ENCODE results near the gene TCEAL4. TPM values are rescaled to one million over a fixed set of nuclear protein-coding genes. Genes with fewer than 3 reads are reported as not detected.
A peak's percentile ranks its signal among the peaks of the same experiment; 100 is the strongest.

The TCEAL4 gene
- total RNA-seq, 1 donor from 2014 or later, result 62.0 TPM

- no peaks in the 10 kb centered on the region for H3K27me3 ChIP-seq (ENCODE audit: control insufficient read depth, insufficient read depth, low read length)
- no peak overlapping the region for H3K4me3 ChIP-seq (ENCODE audit: low read depth, low read length)
- no peaks in the 10 kb centered on the region for H3K36me3 ChIP-seq (ENCODE audit: control insufficient read depth, insufficient read depth, low read length)
- peak; percentile 12 for DNase-seq (ENCODE audit: low read depth)
- no peak for TF ChIP-seq CTCF (IDR thresholded peaks at IDR 0.05; ENCODE audit: insufficient read depth, low read length, poor library complexity, severe bottlenecking)
Measured at GRCh38 chrX:103565752-103566151, 19.6 kb upstream of the TCEAL4 start.

GRCh38 chrX:103571121-103571520, 14.2 kb upstream of the TCEAL4 start:
- Histone ChIP-seq H3K27me3 (ENCODE audit: control insufficient read depth, insufficient read depth, low read length) (no peaks in the 10 kb centered on the region), H3K36me3 (ENCODE audit: control insufficient read depth, insufficient read depth, low read length) (no peaks in the 10 kb centered on the region), H3K4me3 (ENCODE audit: low read depth, low read length) (no peak overlapping the region)
- DNase-seq (ENCODE audit: low read depth), result no peak
- no peak for TF ChIP-seq CTCF (IDR thresholded peaks at IDR 0.05; ENCODE audit: insufficient read depth, low read length, poor library complexity, severe bottlenecking)

GRCh38 chrX:103571726-103572125, 13.6 kb upstream of the TCEAL4 start:
- no peak for TF ChIP-seq CTCF (IDR thresholded peaks at IDR 0.05; ENCODE audit: insufficient read depth, low read length, poor library complexity, severe bottlenecking)
- DNase-seq (ENCODE audit: low read depth), result no peak
- H3K27me3 ChIP-seq (ENCODE audit: control insufficient read depth, insufficient read depth, low read length), result no peaks in the 10 kb centered on the region
- H3K36me3 ChIP-seq (ENCODE audit: control insufficient read depth, insufficient read depth, low read length), result no peaks in the 10 kb centered on the region
- no peak overlapping the region for H3K4me3 ChIP-seq (ENCODE audit: low read depth, low read length)

- no peak for TF ChIP-seq CTCF (IDR thresholded peaks at IDR 0.05; ENCODE audit: insufficient read depth, low read length, poor library complexity, severe bottlenecking)
- no peak overlapping the region for H3K4me3 ChIP-seq (ENCODE audit: low read depth, low read length)
- no peak for DNase-seq (ENCODE audit: low read depth)
Measured at GRCh38 chrX:103573202-103573601, 12.1 kb upstream of the TCEAL4 start.

GRCh38 chrX:103584596-103584995, 719 bp upstream of the TCEAL4 start:
- no peak overlapping the region for H3K4me3 ChIP-seq (ENCODE audit: low read depth, low read length)
- H3K27me3 ChIP-seq (ENCODE audit: control insufficient read depth, insufficient read depth, low read length), result no peaks in the 10 kb centered on the region
- DNase-seq (ENCODE audit: low read depth), result no peak
- H3K36me3 ChIP-seq (ENCODE audit: control insufficient read depth, insufficient read depth, low read length), result no peaks in the 10 kb centered on the region
- TF ChIP-seq CTCF (IDR thresholded peaks at IDR 0.05; ENCODE audit: insufficient read depth, low read length, poor library complexity, severe bottlenecking), result no peak

More at GRCh38 chrX:103573202-103573601, 12.1 kb upstream of the TCEAL4 start:
- Histone ChIP-seq H3K27me3 (ENCODE audit: control insufficient read depth, insufficient read depth, low read length) (no peaks in the 10 kb centered on the region), H3K36me3 (ENCODE audit: control insufficient read depth, insufficient read depth, low read length) (no peaks in the 10 kb centered on the region)

GRCh38 chrX:103586314-103586646, 965 bp downstream of the TCEAL4 start:
- TF ChIP-seq CTCF (IDR thresholded peaks at IDR 0.05; ENCODE audit: insufficient read depth, low read length, poor library complexity, severe bottlenecking), result no peak
- H3K4me3 ChIP-seq (ENCODE audit: low read depth, low read length), result peak overlapping the region; percentile 85
- no peak for DNase-seq (ENCODE audit: low read depth)

More at GRCh38 chrX:103586314-103586646, 965 bp downstream of the TCEAL4 start:
- Histone ChIP-seq H3K27me3 (ENCODE audit: control insufficient read depth, insufficient read depth, low read length) (no peaks in the 10 kb centered on the region), H3K36me3 (ENCODE audit: control insufficient read depth, insufficient read depth, low read length) (no peaks in the 10 kb centered on the region)
